HK-2 (cell line): Measurements from ENCODE around the gene VNN1.

Experiments
- DNase-seq: peaks from one replicate; pipeline ENCODE4 v3.0.0-alpha.2; 2018; ENCODE audit not compliant: unreplicated experiment

The VNN1 gene, protein sequence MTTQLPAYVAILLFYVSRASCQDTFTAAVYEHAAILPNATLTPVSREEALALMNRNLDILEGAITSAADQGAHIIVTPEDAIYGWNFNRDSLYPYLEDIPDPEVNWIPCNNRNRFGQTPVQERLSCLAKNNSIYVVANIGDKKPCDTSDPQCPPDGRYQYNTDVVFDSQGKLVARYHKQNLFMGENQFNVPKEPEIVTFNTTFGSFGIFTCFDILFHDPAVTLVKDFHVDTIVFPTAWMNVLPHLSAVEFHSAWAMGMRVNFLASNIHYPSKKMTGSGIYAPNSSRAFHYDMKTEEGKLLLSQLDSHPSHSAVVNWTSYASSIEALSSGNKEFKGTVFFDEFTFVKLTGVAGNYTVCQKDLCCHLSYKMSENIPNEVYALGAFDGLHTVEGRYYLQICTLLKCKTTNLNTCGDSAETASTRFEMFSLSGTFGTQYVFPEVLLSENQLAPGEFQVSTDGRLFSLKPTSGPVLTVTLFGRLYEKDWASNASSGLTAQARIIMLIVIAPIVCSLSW

DNA sequence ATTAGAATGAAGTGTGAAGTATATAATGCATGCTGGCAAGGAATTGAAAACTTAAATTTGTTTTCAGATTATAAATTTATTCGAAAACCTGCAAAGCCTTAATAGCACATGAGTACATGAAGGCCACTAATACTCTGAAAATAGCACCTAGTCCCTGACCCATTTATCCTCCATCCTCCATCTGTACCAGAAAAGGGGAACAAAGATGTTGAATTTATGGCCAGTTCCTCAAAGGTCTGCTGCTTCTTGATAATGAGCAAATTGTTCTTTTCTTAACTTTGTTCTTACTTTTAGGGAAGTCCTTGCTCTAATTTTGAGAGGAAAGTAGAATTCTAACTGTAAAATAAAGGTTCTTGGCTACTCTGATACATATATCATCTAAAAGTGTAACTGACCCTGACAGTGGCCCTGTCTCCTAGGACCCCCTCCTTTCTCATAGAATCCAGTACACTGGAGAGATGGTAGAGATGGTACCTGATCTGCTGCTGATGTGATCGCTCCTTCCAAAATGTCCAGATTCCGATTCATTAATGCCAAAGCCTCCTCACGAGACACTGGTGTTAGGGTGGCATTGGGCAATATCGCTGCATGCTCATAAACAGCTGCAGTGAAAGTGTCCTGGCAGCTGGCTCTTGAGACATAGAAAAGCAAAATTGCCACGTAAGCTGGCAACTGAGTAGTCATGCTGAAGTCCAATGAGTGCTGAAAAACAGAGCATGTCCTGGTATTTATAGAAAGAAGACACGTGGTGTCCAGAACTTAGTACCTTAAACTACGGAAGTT, at the start of gene VNN1:
Gene VNN1, minus strand, starts transcription at position 704 of the 783 bp plus-strand sequence. Its CDS starts 20 bp downstream, at position 684.
- no peak for DNase-seq

DNA sequence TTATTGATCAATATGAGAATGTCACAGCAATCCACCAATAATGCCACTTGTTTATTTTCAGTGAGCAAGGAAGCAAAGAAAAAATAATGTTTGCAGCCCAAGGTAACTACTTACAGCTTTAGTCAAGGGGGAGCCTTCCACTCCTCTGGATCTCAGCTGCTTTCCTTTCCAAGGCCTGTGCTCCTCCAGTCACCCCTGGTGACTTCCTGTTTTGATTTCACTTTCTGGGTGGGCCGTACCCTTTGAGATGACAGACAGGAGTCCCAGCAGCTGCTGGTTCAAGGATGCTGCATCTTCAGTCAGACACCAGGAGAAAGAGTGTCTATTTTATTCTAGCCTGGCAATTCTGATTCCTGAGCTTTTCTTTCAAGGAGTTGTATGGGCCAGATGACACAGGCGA, 49.4 kb upstream of the VNN1 start:
- peak; percentile 11 for DNase-seq

DNA sequence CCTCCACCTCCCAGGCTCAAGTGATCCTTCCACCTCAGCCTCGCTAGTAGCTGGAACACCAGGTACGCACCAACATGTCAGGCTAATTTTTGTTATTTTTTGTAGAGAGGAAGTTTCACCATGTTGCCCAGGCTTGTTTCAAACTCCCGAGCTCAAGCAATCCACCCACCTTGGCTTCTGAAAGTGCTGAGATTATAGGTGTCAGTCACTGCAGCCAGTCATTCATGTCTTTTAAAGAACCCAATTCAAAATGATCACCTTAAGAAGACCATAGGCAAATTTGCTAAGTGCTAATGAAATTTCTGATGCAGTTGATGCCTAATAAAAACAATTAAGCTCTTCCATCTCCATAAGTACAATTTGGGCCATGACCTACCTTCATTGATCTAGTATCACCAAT, 46.4 kb upstream of the VNN1 start:
- no peak for DNase-seq

DNA sequence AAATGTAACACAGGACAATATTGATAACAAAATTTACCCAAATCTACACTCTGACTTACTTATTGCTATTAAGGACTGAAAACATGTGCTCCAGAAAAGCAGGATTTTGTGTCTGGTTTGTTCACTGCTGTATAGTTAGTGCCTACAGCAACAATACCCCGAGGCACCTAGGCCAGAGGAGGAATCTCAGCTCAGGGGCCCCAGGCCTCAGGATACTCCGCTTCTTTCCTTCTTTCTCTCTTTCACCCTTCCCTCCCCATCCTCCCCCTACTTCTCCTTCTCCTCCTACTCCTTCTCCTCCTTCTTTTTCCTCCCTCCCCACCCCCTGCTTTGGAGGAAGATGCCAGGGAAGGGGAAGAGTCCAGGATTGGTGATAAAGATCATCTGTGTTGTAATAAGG, 44.8 kb upstream of the VNN1 start:
- DNase-seq, result no peak

DNA sequence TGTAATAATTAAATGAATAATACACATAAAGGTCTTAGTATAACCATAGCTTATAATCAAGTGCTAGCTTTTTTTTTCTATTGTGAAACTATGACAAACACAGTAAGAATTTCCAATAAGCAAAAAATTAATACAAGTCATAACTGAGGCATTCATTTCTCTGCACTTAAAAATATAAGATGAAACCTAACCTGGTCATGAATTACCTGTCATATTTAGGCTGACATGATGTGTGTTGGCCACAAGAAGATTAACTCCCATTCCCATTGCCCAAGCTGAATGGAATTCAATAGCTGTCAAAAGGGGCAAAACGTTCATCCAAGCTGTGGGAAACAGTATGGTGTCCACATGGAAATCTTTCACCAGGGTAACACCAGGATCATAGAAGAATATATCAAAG, 38.4 kb upstream of the VNN1 start:
- DNase-seq, result no peak

DNA sequence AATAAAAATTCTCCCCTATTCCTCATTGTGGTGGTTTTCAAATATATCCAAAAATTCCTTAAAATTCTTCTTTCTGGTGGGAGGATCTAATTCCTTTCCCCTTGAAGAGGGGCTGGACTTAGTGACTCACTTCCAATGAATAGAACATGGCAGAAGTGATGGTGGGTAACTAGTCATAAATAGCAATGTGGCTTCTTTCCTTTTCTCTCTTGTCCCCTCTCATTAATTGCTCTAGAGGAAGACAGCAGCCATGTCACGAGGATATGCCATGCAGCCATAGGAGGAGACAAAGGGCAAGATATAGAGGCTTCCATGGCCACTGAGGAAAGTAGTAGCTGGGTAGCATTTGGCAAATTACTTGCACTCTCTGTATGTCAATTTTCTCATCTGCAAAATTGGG, 38.0 kb upstream of the VNN1 start:
- DNase-seq, result no peak

DNA sequence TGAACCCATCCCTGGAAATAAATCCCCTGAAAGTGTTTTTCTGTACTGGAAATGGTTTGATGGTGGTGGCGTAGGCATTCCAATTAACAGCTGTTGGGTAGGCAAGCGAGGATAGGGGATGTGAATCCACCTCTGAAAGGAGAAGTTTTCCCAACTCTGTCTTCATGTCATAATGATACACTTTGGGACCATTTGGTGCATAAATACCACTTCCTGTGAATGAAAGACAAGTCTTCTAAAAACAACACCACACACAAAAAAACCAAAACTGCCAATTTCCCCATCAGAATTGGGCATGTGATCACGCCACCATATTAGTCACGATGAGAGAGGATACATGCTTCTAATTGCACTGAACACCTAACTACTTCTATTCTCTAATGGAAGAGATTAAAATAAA, 37.5 kb upstream of the VNN1 start:
- no peak for DNase-seq

DNA sequence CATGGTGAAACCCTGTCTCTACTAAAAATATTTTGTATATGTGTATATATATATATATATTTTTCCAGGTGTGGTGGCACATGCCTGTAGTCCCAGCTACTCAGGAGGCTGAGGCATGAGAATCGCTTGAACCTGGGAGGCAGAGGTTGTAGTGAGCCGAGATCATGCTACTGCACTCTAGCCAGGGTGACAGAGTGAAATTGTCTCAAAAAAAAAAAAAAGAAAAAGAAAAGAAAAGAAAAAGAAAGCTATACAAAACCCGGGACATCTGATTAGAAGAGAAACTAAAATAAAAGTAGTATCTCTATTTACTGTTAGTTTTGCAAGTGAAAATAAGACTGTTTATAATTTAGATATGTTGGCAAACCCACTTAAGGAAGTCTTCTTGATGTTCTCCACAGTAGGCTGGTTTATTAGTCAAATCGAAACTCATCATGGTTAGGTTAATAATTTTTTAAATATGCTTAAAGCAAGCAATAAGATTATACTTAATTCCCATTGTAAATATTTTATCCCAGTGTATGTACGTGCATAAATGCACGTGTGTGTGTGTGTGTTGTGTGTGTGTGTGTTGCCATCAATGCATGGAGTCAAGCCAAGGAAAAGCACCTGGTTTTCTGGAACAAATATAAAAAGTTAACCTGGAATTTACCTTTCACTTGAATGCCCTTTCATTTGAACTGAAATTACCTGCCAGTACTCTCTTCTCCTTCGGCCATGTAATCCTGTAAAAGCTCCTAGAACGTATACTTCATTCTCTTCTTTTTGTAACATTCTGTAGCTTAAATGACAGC, 36.8 kb upstream of the VNN1 start:
- no peak for DNase-seq

DNA sequence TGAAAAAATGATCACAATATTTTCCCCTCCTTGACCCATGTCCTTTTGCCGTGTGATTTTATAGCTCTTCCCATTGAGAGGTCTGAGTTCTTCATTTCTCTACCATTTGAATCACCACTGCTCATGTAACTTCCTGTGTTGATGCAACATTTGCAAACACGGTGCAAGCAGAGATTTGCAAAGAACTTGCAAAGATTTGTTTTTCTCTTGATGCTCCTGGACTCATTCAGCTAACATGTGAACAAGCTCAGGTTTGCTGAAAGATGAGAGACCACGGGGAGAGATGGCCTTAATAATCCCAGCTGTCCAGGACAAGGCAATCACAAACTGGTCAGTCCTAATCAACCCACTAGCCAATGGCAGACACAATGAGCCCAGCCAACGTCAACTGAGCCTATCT, 35.3 kb upstream of the VNN1 start:
- DNase-seq, result no peak

DNA sequence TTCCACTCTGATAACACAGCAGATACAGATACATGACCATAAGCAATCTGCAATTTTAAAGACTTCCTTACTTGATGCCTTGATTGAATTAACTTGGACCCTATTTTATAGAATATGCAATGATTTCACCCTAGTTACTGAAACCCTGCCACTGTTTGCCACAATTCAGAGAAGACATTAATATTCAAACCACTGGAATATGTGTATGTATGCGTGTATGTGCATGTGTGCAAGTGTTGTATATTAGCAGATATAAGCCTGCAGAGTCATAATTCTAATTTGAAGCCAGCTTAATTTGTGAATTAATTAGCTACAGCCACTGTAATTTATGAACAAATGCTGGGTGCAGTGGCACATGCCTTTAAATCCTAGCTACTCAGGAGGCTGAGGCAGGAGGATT, 34.6 kb upstream of the VNN1 start:
- no peak for DNase-seq

DNA sequence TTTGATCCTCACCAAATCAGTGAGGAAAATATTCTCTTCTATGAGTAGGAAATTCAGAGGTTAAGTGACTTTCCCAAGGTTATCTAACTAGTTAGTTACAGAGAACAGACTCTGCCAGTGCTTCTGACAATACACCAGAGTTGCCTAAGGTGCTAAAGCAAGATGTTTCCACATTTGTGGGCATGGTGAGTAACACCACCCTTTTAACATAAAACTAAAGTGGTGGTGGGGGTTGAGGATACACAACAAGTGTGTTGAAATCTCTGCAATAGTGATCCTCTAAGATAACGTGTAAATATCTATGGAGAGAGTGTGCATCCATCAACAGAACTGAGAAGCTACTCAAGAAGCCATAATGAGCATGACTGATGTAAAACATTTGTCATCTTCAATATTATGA, 32.2 kb upstream of the VNN1 start:
- no peak for DNase-seq

DNA sequence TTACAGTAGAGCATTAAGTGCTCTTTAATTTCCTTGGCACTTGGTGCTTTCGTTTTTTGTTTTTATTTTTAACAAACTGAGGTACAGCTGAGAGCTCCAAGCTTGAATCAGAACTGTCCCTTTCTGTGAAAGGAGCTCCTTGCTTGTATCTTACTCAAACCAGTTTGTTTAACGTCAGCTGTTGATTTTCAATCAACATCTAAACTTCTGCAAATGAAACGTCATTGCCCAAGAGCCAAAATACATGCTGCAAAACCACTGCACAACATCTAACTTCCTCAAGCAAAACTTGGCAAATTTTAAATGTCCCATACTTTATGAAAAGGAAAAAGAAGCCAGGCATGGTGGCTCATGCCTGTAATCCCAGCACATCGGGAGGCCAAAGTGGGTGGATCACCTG, 28.6 kb upstream of the VNN1 start:
- no peak for DNase-seq

DNA sequence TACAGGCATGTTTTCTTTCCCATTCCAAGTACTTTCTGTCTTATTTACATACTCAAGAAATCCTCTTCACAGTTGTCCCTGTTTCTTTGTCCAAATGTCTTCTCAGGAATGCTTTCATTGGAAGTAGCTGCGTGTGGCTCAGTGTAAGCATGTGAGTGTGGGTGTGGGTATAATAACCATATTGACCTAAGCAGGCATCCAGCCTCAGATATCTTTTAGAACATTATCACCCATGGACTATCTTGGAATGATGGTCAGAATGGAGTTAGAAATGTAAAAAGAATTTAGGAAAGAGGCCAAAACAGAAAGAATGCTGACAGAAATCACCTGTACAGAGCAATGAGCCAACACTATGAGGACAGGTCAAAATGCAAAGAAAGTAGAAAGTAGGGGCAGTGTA, 27.4 kb upstream of the VNN1 start:
- no peak for DNase-seq

DNA sequence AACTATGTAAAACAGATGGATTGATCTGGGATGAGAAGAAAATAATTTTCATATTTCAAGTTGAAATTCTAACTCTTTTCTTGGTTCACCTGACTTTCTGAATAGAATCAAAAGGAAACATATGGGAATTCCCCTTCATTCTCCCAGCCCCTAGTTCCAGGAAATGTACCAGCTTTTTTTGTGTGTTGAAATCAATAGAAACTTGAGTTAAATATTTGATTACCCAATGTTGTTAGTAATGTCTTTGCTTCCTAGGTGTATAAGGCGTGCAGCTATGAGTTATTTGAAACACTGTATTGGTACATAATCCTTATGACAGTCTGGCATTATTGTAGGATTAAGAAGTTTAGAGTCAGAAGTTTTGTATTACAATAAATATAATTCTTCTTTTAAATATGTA, 22.4 kb upstream of the VNN1 start:
- no peak for DNase-seq

DNA sequence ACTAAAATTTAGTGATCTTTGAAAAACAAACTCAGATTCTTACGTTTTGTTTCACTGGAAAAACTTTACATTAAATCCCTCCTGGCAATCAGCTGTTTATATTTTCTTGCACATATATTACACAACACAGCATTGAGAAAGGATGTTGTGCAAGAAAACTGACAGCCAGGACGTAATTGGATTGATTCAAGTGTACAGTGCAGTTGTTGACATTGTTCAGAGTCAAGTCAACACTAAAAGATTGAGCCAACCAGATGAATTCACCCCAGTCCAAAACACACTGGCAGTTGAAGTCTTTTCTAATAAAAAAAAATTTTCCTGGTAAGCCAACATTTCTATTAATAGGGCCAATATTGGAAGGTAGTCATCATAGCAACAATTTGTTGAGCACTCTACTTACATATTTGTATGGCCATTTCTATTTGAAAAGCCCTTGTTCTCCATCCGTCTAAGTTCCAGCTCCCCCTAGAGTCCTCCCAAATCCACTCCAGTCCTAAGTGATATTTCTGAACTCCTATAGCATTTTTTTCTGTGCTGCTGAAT, 20.9 kb upstream of the VNN1 start:
- DNase-seq, result no peak

DNA sequence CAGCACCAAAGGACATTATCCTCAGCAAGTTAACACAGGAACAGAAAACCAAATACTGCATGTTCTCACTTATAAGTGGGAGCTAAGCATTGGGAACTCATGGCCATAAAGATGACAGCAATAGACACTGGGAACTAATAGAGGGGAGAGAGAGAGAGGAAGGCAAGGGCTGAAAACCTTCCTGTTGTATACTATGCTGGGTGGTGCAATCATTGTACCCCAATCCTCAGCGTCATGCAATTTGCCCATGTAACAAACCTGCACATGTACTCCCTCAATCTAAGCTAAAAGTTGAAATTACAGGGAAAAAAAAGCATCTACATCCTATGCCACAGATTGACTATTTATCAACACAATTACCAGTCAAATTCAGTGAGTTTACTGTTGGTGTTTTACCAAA, 20.0 kb upstream of the VNN1 start:
- no peak for DNase-seq

DNA sequence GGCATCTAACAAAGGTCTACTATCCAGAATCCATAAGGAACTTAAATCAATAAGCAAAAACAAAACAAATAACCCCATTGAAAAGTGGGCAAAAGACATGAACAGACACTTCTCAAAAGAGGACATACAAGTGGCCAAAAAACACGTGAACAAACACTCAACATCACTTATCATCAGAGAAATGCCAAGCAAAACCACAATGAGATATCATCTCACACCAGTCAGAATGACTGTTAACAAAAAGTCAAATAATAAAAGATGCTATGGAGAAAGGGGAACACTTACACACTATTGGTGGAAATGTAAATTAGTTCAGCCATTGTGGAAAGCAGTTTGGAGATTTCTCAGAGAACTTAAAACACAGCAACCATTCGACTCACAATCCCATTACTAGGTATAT, 19.4 kb upstream of the VNN1 start:
- DNase-seq, result no peak

DNA sequence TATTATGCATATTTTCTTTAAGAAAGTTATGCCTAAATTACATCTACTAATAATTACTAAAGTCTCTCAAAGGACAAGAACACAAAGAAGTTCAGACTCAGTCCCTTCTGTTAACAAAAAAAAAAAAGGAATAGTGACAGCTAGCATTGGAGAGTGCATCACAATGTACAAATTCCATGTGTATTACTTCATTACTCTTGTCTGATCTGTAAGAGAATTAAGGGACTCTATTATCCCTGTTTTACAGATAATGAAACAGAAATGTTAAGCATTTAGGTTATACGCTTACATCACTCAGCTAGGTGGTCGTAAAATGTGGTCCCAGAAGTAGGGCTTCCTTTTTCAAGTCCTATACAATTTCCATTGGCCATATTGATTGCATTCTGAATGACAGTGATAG, 17.2 kb upstream of the VNN1 start:
- DNase-seq, result no peak

DNA sequence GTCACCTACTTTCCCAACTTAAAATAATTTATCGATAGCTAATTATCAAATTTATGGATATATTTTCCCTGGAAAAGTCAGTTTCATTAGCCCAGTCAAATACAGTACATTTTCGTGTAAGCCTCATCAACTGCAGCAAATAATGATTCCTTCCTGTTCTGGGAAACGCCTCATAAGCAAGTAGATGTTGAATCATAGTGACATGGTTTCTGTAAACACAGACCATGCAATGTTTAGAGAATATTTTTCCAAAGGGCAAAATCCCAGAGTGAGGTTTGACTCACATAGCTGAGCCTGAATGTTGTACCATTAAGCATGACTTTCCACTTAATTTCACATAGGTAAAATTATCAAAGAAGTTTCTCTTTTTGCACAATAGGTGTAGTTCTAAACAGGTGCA, 16.7 kb upstream of the VNN1 start:
- no peak for DNase-seq

DNA sequence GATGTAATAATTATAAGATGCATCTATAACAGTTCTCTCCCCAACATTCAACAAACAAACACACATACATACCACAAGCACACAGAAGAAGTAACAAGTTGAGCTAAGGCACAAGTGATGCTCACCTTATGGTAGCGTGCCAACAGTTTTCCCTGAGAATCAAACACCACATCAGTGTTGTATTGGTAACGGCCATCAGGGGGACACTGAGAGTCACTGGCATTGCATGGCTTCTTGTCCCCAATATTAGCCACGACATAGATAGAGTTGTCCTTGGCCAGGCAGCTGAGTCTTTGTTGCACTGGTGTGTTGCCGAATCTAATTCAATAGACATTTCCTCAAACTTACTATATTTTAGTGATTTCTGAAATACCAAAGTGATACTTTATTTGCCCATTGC, 14.8 kb upstream of the VNN1 start:
- DNase-seq, result no peak

DNA sequence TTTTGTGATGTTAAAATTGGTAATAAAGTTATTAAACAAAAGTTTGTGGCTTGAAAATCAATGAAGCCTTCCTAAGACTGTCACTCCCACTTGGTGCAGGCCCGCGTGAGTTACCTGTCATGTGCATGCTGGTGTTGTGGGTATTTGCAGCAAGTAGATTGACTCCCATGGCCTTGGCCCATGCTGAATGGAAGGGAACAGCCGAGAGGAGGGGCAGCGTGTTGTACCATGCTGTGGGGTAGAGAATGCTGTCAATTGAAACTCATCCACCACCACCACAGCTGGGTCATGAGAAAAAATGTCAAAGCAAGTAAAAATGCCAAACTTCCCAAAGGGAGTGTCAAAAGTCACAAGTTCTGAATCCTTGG, 12.7 kb upstream of the VNN1 start:
- DNase-seq, result no peak

DNA sequence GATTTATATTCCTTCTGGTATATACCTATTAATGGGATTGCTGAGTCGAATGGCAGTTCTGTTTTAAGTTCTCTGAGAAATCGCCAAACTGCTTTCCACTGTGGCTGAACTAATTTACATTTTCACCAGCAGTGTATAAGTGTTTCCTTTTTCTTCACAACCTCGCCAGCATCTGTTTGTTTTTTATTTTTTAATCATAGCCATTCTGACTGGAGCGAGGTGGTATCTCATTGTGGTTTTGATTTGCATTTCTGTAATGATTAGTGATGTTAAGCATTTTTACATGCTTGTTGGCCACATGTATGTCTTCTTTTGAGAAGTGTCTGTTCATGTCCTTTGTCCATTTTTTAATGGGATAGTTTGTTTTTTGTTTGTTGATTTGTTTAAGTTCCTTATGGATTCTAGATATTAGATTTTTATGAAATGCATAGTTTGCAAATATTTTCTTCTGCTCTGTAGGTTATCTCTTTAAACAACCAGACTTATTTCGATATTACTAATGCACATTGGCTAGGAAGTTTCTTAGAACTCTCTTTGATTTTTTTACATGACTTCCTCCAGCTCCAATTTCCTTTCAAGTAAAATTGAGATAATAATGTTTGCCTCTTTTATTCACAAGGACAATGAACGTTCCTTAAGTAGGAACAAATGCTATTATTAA, 12.2 kb upstream of the VNN1 start:
- DNase-seq, result no peak
